IMR-90 (cell line): ENCODE data around the gene PET100.

Source experiments
- CTCF ChIP-seq: conservative IDR thresholded peaks from 2 replicates; pipeline ENCODE4 v1.5.1; 2012; ENCODE audit warnings: mild to moderate bottlenecking, low read depth, low read length, improper control_type of control experiment
- RCOR1 ChIP-seq: IDR thresholded peaks from 2 replicates; pipeline ENCODE4 v1.6.1; 2012; ENCODE audit warnings: mild to moderate bottlenecking, low read length, improper control_type of control experiment; ENCODE audit not compliant: insufficient replicate concordance

- no peak for TF ChIP-seq CTCF
- TF ChIP-seq RCOR1 = no peak
Observed at GRCh38 chr19:7676854-7677253, 47.3 kb downstream of the PET100 start, which contains the start of gene MCEMP1.
